GM20431 (cell line): ENCODE data around the gene ZNF502.

Experiments used
- in situ Hi-C: fragments of 300-500 bp; cut with MseI, MboI; formaldehyde crosslinking; loops from one replicate; pipeline ENCODE4 v1.15.0; 2020; ENCODE audit warnings: low sequenced_read_pairs; ENCODE audit not compliant: unreplicated experiment

The ZNF502 gene

GRCh38 chr3:44762690-44763089 is 50.2 kb downstream of the ZNF502 start:
- in situ Hi-C loops: no loop called here

GRCh38 chr3:44764248-44764647 is 51.8 kb downstream of the ZNF502 start:
- in situ Hi-C loops: no loop called here

GRCh38 chr3:44771424-44772098 is 59.1 kb downstream of the ZNF502 start:
- in situ Hi-C loops: no loop called here

GRCh38 chr3:44772099-44772442 is 59.6 kb downstream of the ZNF502 start:
- in situ Hi-C loops: no loop called here
